ENCODE results near the gene IBA57.

DNA sequence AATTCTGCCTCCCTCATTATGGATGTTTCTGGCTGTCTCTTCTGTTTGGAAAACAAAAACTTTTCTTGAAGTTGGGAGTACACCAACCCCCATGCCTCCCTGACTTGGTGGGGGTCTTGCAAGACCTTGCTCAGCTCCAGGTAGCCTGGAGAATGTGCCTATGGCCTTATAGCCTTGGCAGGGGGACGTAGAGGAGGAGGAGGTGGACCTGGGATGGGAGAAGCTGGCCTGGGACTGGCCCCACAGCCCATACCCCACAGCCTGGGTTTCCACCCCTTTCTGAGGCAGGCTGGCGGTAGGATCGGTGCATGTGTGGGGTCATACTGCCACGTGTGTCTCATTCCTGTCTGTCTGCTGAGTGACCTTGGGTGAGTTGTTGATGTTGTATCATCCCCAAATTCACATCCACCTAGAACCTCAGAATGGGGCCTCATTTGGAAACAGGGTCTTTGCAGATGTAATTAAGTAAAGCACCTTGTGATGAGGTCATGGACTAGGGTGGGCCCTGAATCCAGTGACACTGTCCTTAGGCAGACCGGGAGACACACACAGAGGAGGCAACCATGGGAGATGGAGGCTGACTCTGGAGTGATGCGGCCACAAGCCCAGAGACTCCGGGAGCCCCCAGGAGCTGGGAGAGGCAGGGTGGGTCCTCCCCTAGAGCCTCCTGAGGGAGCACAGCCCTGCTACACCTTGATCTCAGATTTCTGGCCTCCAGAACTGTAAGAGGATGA, 60.7 kb downstream of the IBA57 start:
- TF ChIP-seq, protein P1, sequence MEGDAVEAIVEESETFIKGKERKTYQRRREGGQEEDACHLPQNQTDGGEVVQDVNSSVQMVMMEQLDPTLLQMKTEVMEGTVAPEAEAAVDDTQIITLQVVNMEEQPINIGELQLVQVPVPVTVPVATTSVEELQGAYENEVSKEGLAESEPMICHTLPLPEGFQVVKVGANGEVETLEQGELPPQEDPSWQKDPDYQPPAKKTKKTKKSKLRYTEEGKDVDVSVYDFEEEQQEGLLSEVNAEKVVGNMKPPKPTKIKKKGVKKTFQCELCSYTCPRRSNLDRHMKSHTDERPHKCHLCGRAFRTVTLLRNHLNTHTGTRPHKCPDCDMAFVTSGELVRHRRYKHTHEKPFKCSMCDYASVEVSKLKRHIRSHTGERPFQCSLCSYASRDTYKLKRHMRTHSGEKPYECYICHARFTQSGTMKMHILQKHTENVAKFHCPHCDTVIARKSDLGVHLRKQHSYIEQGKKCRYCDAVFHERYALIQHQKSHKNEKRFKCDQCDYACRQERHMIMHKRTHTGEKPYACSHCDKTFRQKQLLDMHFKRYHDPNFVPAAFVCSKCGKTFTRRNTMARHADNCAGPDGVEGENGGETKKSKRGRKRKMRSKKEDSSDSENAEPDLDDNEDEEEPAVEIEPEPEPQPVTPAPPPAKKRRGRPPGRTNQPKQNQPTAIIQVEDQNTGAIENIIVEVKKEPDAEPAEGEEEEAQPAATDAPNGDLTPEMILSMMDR (IDR thresholded peaks at IDR 0.05 in 4 of 5, conservative IDR thresholded peaks at IDR 0.05 in 1 of 5): no peak
- TF ChIP-seq POLR2A (IDR thresholded peaks at IDR 0.05): no peak
